22Rv1 (cell line): Measurements from ENCODE around the gene MEF2C.

Source experiments
- ZFX ChIP-seq: fragments of 450-650 bp; IDR thresholded peaks from 2 replicates; pipeline ENCODE4 v1.6.1; 2017; ENCODE audit warnings: antibody characterized with exemption, borderline replicate concordance
- TF ChIP-seq, protein P1 (sequence below): fragments of 450-650 bp; IDR thresholded peaks from 2 replicates; pipeline ENCODE4 v1.5.1; 2017; ENCODE audit warnings: mild to moderate bottlenecking

DNA sequence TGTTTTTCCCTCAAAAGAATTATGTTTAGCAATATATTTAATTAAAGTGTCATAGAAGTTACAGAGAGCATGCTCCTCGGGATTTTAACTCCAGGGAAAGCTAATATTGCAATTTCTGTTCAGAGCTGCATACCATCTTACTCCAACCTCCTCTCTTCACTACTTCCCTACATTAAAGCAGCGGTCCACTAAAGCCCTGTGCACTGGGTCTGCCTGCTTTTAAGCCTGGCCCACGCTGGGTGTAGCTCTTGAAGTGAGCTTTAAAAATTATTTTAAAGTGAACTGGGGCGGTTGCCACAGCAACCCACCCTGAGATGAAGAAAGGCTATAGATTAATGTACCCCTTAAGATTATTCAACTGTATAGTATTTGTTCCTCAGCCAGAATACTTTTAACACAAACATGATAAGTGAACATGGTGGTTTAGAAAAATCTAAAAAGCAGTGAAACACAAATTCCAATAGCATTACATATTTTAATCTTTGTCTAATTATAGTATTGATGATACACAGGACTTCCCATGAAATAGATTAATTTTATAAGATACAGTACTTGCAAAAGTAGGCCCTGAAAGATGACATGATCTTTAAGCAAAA is 3.9 kb upstream of the MEF2C start:
- TF ChIP-seq, protein P1, sequence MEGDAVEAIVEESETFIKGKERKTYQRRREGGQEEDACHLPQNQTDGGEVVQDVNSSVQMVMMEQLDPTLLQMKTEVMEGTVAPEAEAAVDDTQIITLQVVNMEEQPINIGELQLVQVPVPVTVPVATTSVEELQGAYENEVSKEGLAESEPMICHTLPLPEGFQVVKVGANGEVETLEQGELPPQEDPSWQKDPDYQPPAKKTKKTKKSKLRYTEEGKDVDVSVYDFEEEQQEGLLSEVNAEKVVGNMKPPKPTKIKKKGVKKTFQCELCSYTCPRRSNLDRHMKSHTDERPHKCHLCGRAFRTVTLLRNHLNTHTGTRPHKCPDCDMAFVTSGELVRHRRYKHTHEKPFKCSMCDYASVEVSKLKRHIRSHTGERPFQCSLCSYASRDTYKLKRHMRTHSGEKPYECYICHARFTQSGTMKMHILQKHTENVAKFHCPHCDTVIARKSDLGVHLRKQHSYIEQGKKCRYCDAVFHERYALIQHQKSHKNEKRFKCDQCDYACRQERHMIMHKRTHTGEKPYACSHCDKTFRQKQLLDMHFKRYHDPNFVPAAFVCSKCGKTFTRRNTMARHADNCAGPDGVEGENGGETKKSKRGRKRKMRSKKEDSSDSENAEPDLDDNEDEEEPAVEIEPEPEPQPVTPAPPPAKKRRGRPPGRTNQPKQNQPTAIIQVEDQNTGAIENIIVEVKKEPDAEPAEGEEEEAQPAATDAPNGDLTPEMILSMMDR = no peak
- TF ChIP-seq ZFX = no peak
